COLO668 (cell line): ENCODE results near the gene ASXL2.
"Not testable (repeated sequence)": the region's sequence is repeated elsewhere in the genome, so short reads cannot be mapped to it uniquely, and the experiment has no call there.

Source experiments
- DNase-seq: peaks from one replicate; lab custom pipeline; 2025; ENCODE audit not compliant: unreplicated experiment; lab: John Stamatoyannopoulos, UW

The ASXL2 gene

GRCh38 chr2:25742501-25742900 lies 135.8 kb downstream of the ASXL2 start:
- DNase-seq: no peak

- DNase-seq: no peak
These were observed 137.4 kb downstream of the ASXL2 start for GRCh38 chr2:25740810-25741381.

GRCh38 chr2:25738383-25739343 lies 139.6 kb downstream of the ASXL2 start:
- DNase-seq: no peak

- DNase-seq: no peak
These were observed 141.3 kb downstream of the ASXL2 start for GRCh38 chr2:25736899-25737515.

GRCh38 chr2:25735835-25736234 lies 142.5 kb downstream of the ASXL2 start:
- DNase-seq: no peak

GRCh38 chr2:25728559-25728958 lies 149.7 kb downstream of the ASXL2 start:
- no peak for DNase-seq

GRCh38 chr2:25726522-25726921 lies 151.8 kb downstream of the ASXL2 start:
- DNase-seq: no peak

- no peak for DNase-seq
These were observed 152.4 kb downstream of the ASXL2 start for GRCh38 chr2:25725877-25726276.

- DNase-seq: no peak
These were observed 153.5 kb downstream of the ASXL2 start for GRCh38 chr2:25724756-25725155.

GRCh38 chr2:25722224-25722623 lies 156.1 kb downstream of the ASXL2 start:
- no peak for DNase-seq

- DNase-seq: no peak
These were observed 157.7 kb downstream of the ASXL2 start for GRCh38 chr2:25720575-25720974.

- no peak for DNase-seq
These were observed 163.5 kb downstream of the ASXL2 start for GRCh38 chr2:25714740-25715139.

GRCh38 chr2:25712455-25712854 lies 165.8 kb downstream of the ASXL2 start:
- DNase-seq: no peak

- no peak for DNase-seq
These were observed 166.5 kb downstream of the ASXL2 start for GRCh38 chr2:25711675-25712354.

- no peak for DNase-seq
These were observed 167.5 kb downstream of the ASXL2 start for GRCh38 chr2:25710750-25711149.

GRCh38 chr2:25709349-25709748 lies 168.9 kb downstream of the ASXL2 start:
- no peak for DNase-seq

- peak; percentile 16 for DNase-seq
These were observed 170.2 kb downstream of the ASXL2 start for GRCh38 chr2:25707927-25708590.

- not testable (repeated sequence) for DNase-seq
These were observed 172.7 kb downstream of the ASXL2 start for GRCh38 chr2:25705575-25705974.

- no peak for DNase-seq
These were observed 176.5 kb downstream of the ASXL2 start for GRCh38 chr2:25701801-25702200.

GRCh38 chr2:25700221-25700660 lies 178.0 kb downstream of the ASXL2 start:
- peak; percentile 24 for DNase-seq

- DNase-seq: no peak
These were observed 179.1 kb downstream of the ASXL2 start for GRCh38 chr2:25699216-25699615.
